HG02852 (cell line): ENCODE results near the gene PPP4R3A.
A peak's percentile ranks its signal among the peaks of the same experiment; 100 is the strongest.
"Not testable (repeated sequence)": the region's sequence is repeated elsewhere in the genome, so short reads cannot be mapped to it uniquely, and the experiment has no call there.

Source experiments
- ATAC-seq: cut with Tn5 transposase; IDR thresholded peaks from one replicate; pipeline ENCODE4 v1.9.1; 2021; ENCODE audit warnings: mild to moderate bottlenecking, moderate library complexity; ENCODE audit not compliant: unreplicated experiment

Gene PPP4R3A

DNA sequence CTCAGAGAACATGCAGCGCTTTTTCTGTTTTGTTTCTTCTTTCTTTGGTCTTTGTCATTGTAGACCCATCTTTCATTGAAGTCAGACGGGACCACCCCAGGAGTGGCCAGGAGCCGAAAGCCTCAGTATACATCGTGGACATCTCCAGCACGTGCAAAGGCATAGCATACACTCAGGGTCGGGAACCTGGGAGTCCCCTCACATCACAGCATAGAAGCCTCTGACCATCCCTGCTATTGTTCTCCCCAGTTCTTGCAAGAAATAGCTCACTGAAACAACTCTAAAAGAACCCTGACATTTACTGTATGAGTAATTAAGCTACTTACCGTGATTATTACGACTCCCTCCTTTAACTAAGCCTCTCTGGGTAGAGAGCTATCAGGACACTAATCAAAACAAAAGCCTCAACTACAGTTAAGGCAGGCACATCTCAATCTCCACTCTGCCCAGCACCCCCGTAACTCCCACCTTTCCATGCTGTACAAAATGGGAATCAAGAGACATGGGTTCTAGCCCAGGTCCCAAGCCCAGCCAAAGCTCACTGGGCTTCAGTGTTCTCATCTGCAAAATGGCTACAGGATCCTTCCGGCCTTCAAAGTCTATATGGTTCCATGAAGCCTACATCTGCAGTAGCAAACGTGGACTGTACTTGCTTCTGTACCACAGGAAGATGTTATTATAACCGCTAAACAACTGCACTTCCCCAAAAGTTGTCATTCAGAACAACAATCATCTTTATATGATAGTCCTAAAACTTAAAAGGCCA is 99.2 kb downstream of the PPP4R3A start:
- peak; percentile 46 for ATAC-seq

GRCh38 chr14:91409928-91410718 is 100.0 kb downstream of the PPP4R3A start:
- no peak for ATAC-seq

DNA sequence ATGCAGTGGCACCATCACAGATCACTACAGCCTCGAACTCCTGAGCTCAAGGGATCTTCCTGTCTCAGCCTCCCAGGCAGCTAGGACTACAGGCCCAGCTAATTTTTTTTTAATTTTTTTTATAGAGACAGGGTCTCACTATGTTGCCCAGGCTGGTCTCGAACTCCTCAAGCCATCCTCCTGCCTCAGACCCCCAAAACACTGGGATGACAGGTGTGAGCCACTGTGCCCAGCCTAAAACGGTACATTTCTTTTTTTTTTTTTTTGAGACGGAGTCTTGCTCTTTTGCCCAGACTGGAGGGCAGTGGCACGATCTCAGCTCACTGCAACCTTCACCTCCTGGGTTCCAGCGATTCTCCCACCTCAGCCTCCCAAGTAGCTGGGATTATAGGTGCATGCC is 100.9 kb downstream of the PPP4R3A start:
- not testable (repeated sequence) for ATAC-seq
